NB4 (cell line): ENCODE measurements around the gene MRPL18.

Experiments
- POLR2A ChIP-seq: IDR thresholded peaks from 2 replicates; pipeline ENCODE4 v1.6.1; 2011; ENCODE audit warnings: mild to moderate bottlenecking; ENCODE audit not compliant: insufficient read length; ENCODE audit errors: extremely low read depth
- TF ChIP-seq, protein P1 (sequence below): IDR thresholded peaks from one replicate; pipeline ENCODE4 v1.5.1; 2012; ENCODE audit warnings: low read depth, low read length
- TF ChIP-seq, protein P2 (sequence below): IDR thresholded peaks from 2 replicates; pipeline ENCODE4 v1.6.1; 2011; ENCODE audit warnings: low read depth, low read length

DNA sequence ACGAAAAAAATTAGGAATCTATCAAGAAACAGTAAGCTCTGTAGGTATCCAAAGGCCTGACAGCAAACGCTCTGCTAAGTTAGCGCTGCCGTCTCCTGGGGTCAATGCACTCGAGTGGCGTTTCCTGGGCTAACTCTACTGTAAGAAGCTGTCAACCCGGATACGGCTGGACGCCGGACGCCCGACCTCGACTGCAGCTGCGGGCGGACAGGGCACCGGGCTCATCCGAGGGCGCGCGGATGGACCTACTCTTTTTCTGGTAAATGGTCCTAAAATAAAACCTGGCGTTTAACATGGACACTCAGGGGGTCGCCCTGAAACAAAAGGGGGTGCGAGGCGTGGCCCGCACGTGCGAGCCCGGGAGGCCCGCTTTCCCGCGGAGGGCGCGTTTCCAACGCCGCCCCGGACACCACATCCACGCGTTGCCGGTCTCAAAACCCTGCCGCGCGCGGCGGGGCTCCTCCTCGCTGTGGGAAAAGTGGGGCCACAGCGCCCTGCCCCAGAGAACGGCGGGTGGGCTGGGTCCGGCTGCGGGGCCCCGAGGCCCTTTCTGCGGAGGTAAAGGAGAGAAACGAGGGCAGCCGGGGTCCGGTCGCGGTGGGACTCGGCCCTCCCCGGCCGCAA lies 1.4 kb upstream of the MRPL18 start:
- TF ChIP-seq, protein P1, sequence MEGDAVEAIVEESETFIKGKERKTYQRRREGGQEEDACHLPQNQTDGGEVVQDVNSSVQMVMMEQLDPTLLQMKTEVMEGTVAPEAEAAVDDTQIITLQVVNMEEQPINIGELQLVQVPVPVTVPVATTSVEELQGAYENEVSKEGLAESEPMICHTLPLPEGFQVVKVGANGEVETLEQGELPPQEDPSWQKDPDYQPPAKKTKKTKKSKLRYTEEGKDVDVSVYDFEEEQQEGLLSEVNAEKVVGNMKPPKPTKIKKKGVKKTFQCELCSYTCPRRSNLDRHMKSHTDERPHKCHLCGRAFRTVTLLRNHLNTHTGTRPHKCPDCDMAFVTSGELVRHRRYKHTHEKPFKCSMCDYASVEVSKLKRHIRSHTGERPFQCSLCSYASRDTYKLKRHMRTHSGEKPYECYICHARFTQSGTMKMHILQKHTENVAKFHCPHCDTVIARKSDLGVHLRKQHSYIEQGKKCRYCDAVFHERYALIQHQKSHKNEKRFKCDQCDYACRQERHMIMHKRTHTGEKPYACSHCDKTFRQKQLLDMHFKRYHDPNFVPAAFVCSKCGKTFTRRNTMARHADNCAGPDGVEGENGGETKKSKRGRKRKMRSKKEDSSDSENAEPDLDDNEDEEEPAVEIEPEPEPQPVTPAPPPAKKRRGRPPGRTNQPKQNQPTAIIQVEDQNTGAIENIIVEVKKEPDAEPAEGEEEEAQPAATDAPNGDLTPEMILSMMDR, result no peak
- no peak for TF ChIP-seq POLR2A
- TF ChIP-seq, protein P2, sequence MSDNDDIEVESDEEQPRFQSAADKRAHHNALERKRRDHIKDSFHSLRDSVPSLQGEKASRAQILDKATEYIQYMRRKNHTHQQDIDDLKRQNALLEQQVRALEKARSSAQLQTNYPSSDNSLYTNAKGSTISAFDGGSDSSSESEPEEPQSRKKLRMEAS, result peak; percentile 45; the same call in 1 of the 2 replicates
